ENCODE data around the gene F2.

The F2 gene

DNA sequence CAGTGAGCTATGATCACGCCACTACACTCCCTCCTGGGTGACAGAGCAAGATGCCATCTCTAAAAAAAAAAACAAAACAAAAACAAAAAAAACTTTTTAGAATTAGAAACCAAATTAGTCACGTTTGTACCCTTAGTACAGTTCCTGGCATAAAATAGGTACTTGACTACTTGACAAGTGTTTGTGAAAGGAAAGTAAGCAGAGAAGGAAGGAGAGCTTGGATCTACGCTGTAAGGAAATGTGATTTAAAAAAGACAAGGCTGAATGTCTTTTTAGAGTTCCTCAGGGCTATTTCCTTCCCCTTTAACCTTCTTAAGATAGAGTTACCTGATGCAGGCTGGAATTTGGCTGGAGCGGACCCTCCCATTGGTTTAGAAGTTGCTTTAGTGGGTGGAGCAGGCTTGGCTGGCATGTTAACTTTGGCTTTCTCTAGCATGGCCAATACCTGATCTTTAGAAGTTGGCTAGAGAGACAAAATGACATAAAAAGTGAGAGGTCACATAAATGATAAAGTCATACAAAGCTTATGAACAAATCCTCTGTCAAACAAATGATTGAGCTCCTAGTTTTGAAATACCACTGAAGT, 50.7 kb downstream of the F2 start:
- in situ Hi-C loops (cut with MboI; ENCODE audit: low sequenced_read_pairs, unreplicated experiment): no loop called here
- DNase-seq (ENCODE audit: low spot score): no peak
- TF ChIP-seq, protein P1, sequence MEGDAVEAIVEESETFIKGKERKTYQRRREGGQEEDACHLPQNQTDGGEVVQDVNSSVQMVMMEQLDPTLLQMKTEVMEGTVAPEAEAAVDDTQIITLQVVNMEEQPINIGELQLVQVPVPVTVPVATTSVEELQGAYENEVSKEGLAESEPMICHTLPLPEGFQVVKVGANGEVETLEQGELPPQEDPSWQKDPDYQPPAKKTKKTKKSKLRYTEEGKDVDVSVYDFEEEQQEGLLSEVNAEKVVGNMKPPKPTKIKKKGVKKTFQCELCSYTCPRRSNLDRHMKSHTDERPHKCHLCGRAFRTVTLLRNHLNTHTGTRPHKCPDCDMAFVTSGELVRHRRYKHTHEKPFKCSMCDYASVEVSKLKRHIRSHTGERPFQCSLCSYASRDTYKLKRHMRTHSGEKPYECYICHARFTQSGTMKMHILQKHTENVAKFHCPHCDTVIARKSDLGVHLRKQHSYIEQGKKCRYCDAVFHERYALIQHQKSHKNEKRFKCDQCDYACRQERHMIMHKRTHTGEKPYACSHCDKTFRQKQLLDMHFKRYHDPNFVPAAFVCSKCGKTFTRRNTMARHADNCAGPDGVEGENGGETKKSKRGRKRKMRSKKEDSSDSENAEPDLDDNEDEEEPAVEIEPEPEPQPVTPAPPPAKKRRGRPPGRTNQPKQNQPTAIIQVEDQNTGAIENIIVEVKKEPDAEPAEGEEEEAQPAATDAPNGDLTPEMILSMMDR (IDR thresholded peaks at IDR 0.05; ENCODE audit: borderline replicate concordance, control extremely low read depth, extremely low read depth, insufficient read depth, missing control alignments): no peak

DNA sequence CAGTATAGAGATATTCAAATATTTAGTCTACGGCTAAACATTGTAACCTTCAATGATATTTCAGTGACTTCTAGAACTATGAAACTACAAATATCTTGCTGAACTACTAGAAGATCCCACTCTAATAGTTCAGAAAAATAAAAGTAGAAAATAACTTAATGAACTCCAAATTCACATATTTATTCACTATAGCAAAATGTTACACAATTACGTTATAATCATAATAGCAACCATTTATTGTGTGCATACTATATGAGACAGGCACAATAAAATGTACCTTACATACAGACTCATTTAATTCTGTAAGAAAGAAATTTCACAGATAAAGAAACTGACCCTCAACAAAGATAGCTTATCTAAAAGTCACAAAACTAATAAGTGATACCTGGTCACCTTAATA, 57.9 kb downstream of the F2 start:
- in situ Hi-C loops (cut with MboI; ENCODE audit: low sequenced_read_pairs, unreplicated experiment): no loop called here
- no peak for DNase-seq (ENCODE audit: low spot score)
- TF ChIP-seq, protein P1 (IDR thresholded peaks at IDR 0.05; ENCODE audit: borderline replicate concordance, control extremely low read depth, extremely low read depth, insufficient read depth, missing control alignments): no peak

DNA sequence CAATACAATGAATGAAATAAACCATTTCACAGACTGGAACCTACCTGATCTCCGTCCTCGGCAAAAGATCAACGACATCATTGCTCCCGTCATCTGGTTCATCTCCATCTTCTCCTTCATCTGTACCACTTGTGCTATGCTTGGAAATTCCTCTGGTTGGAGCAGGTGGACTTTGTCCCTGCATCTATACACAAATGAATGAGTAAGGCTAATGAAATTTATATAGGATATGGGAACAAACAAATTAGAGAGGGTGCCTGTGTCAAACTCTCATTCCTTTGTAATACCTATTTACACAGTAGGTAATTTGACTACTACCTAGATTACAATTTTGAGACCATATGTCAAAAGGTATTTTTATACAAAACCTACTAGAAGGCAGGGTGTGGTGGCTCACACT, 59.4 kb downstream of the F2 start:
- in situ Hi-C loops (cut with MboI; ENCODE audit: low sequenced_read_pairs, unreplicated experiment): no loop called here

More for the DNA sequence above, 59.4 kb downstream of the F2 start:
- TF ChIP-seq, protein P1 (IDR thresholded peaks at IDR 0.05; ENCODE audit: borderline replicate concordance, control extremely low read depth, extremely low read depth, insufficient read depth, missing control alignments): no peak
- DNase-seq (ENCODE audit: low spot score): no peak
